Umbilical cord (tissue), 2 donors: ENCODE data around the gene SSR3. TPM values are rescaled to one million over a fixed set of nuclear protein-coding genes. Genes with fewer than 3 reads are reported as not detected.
"Not testable (repeated sequence)": the region's sequence is repeated elsewhere in the genome, so short reads cannot be mapped to it uniquely, and the experiment has no call there.

Source experiments
- DNase-seq: peaks from one replicate; pipeline ENCODE4 v3.0.0-alpha.2; 2015; ENCODE audit warnings: low spot score
- total RNA-seq: library from RNA; depleted of rRNA; stranded (reverse); fragments of >200 nt; gene quantifications from one replicate; pipeline ENCODE4 v1.2.3, GENCODE V29; 2014; ENCODE audit warnings: low replicate concordance; ENCODE audit not compliant: insufficient read depth

The SSR3 gene
- 98.5 TPM for total RNA-seq

GRCh38 chr3:156554842-156555687, at the start of gene SSR3:
Gene SSR3, minus strand, starts transcription at chr3:156555117. Its CDS starts 28 bp downstream, at chr3:156555089.
- DNase-seq = peak; percentile 99

GRCh38 chr3:156604064-156604641, 49.2 kb upstream of the SSR3 start:
- DNase-seq = no peak

GRCh38 chr3:156603379-156604017, 48.6 kb upstream of the SSR3 start:
- no peak for DNase-seq

- DNase-seq = no peak
Observed at GRCh38 chr3:156602424-156602823, 47.5 kb upstream of the SSR3 start.

- no peak for DNase-seq
Observed at GRCh38 chr3:156601497-156601896, 46.6 kb upstream of the SSR3 start.

GRCh38 chr3:156600834-156601233, 45.9 kb upstream of the SSR3 start:
- no peak for DNase-seq

- no peak for DNase-seq
Observed at GRCh38 chr3:156599089-156599874, 44.4 kb upstream of the SSR3 start.

- no peak for DNase-seq
Observed at GRCh38 chr3:156598413-156598812, 43.5 kb upstream of the SSR3 start.

GRCh38 chr3:156594219-156594683, 39.3 kb upstream of the SSR3 start:
- no peak for DNase-seq

GRCh38 chr3:156593814-156594213, 38.9 kb upstream of the SSR3 start:
- DNase-seq = no peak

GRCh38 chr3:156589806-156590205, 34.9 kb upstream of the SSR3 start:
- not testable (repeated sequence) for DNase-seq

GRCh38 chr3:156587760-156588069, 32.8 kb upstream of the SSR3 start:
- DNase-seq = no peak

- DNase-seq = peak; percentile 68
Observed at GRCh38 chr3:156586905-156587759, 32.2 kb upstream of the SSR3 start.

GRCh38 chr3:156583469-156583868, 28.6 kb upstream of the SSR3 start:
- no peak for DNase-seq

- DNase-seq = no peak
Observed at GRCh38 chr3:156582532-156583183, 27.7 kb upstream of the SSR3 start.

GRCh38 chr3:156581954-156582353, 27.0 kb upstream of the SSR3 start:
- no peak for DNase-seq

GRCh38 chr3:156581033-156581432, 26.1 kb upstream of the SSR3 start:
- DNase-seq = no peak

- DNase-seq = peak; percentile 25
Observed at GRCh38 chr3:156579427-156579851, 24.5 kb upstream of the SSR3 start.

GRCh38 chr3:156577736-156578135, 22.8 kb upstream of the SSR3 start:
- DNase-seq = no peak

- no peak for DNase-seq
Observed at GRCh38 chr3:156576651-156577348, 21.9 kb upstream of the SSR3 start.
